Ishikawa (cell line): ENCODE results near the gene FHIT.

ENCODE experiments used
- EP300 ChIP-seq: IDR thresholded peaks from 2 replicates; pipeline ENCODE4 v1.6.1; 2012; ENCODE audit warnings: borderline replicate concordance
- FOXM1 ChIP-seq: IDR thresholded peaks from 2 replicates; pipeline ENCODE4 v1.6.1; 2012; ENCODE audit warnings: low read depth, borderline replicate concordance
- TAF1 ChIP-seq: IDR thresholded peaks from 2 replicates; pipeline ENCODE4 v1.6.1; 2012; ENCODE audit warnings: low read depth, mild to moderate bottlenecking
- YY1 ChIP-seq: IDR thresholded peaks from 2 replicates; pipeline ENCODE4 v1.6.1; 2012; ENCODE audit warnings: low read depth

GRCh38 chr3:59895972-59896371, 1355.3 kb downstream of the FHIT start:
- TF ChIP-seq FOXM1 (no peak), TAF1 (no peak), YY1 (no peak), EP300 (no peak)
